Activated CD8-positive, alpha-beta T cell treated with anti-CD3 and anti-CD28 coated beads for 36 hours (primary cell): ENCODE measurements around the gene GSTM2. TPM values are rescaled to one million over a fixed set of nuclear protein-coding genes. Genes with fewer than 3 reads are reported as not detected.
A peak's percentile ranks its signal among the peaks of the same experiment; 100 is the strongest.

ENCODE experiments used
- ATAC-seq: fragments of 200-7000 bp; cut with Tn5 transposase; one replicate; pipeline ENCODE4 v1.10.0; 2021; ENCODE audit warnings: mild to moderate bottlenecking, moderate library complexity
- CTCF ChIA-PET: fragments of 350-600 bp; sonication (Branson Sonifier 250); formaldehyde crosslinking; loops from one replicate; lab custom pipeline; 2021; ENCODE audit warnings: antibody characterized with exemption; lab: Charles Lee
- POLR2A ChIA-PET: fragments of 350-600 bp; sonication (Branson Sonifier 250); formaldehyde crosslinking; loops from one replicate; lab custom pipeline; 2021; ENCODE audit warnings: antibody characterized with exemption; lab: Charles Lee
- DNase-seq: peaks from one replicate; pipeline ENCODE4 v3.0.0-alpha.2; 2020
- H3K27ac Mint-ChIP-seq: one replicate; pipeline ENCODE4 v1.8.0; 2021; ENCODE audit warnings: mild to moderate bottlenecking, mixed read lengths
- H3K27me3 Mint-ChIP-seq: one replicate; pipeline ENCODE4 v1.8.0; 2021; ENCODE audit warnings: mixed read lengths
- H3K36me3 Mint-ChIP-seq: one replicate; pipeline ENCODE4 v1.8.0; 2021; ENCODE audit warnings: low read depth, mixed read lengths
- H3K4me1 Mint-ChIP-seq: one replicate; pipeline ENCODE4 v1.8.0; 2021; ENCODE audit warnings: low read depth, mixed read lengths
- H3K4me3 Mint-ChIP-seq: one replicate; pipeline ENCODE4 v1.8.0; 2021; ENCODE audit warnings: mild to moderate bottlenecking, moderate library complexity, mixed read lengths
- H3K9me3 Mint-ChIP-seq: one replicate; pipeline ENCODE4 v1.8.0; 2021; ENCODE audit warnings: mixed read lengths
- intact Hi-C: fragments of 100-400 bp; cut with micrococcal nuclease; formaldehyde crosslinking; loops from one replicate; pipeline ENCODE4 v1.10.0; 2022
- total RNA-seq, 2 experiments: library from RNA; stranded (reverse); gene quantifications; one replicate each; pipeline ENCODE4 v1.2.3, GENCODE V29; 2021
- TF ChIP-seq, protein P1 (sequence below): fragments of 200-600 bp; IDR thresholded peaks from one replicate; pipeline ENCODE4 v1.8.0; 2022; ENCODE audit warnings: antibody characterized with exemption, mild to moderate bottlenecking

Gene GSTM2
- total RNA-seq, 2 experiments from 2014 or later: 13.6 to 16.2 TPM

DNA sequence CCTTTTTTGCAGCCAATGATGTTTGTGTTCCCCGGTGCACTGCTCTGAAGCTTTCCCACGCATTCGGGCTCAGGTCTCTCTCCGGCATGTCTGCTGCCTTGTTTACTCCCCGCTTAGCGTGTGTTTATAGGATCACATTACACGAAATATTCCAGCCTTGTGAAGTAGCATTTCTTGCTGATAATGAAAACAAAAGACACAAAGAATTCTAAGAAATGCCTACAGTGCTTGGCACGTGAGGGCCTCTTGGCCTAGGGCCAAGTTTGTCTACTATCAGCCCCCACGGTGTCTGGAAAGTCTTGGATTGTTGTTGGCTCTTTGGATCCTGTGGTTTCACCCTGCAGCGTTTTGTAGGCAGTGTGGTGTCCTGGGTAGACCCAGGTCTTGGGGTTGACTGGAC is 23.2 kb upstream of the GSTM2 start:
- TF ChIP-seq, protein P1, sequence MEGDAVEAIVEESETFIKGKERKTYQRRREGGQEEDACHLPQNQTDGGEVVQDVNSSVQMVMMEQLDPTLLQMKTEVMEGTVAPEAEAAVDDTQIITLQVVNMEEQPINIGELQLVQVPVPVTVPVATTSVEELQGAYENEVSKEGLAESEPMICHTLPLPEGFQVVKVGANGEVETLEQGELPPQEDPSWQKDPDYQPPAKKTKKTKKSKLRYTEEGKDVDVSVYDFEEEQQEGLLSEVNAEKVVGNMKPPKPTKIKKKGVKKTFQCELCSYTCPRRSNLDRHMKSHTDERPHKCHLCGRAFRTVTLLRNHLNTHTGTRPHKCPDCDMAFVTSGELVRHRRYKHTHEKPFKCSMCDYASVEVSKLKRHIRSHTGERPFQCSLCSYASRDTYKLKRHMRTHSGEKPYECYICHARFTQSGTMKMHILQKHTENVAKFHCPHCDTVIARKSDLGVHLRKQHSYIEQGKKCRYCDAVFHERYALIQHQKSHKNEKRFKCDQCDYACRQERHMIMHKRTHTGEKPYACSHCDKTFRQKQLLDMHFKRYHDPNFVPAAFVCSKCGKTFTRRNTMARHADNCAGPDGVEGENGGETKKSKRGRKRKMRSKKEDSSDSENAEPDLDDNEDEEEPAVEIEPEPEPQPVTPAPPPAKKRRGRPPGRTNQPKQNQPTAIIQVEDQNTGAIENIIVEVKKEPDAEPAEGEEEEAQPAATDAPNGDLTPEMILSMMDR: no peak
- DNase-seq (no peak), ATAC-seq (no peak)
- intact Hi-C loops: loop anchor here (5.0 kb wide), 2 partner anchors 97 to 338 kb away; partner anchors contain the start of genes AHCYL1 and GNAI3
- CTCF ChIA-PET: interaction anchor here (0.9 to 18.5 kb wide), 6 partner anchors 11 to 135 kb away, joined by 3 to 294 read pairs (median 8); partner anchors contain the start of genes GPR61 and GSTM4
- H3K27me3 Mint-ChIP-seq: peaks cover 1% of the 10 kb centered on the region
- no peak overlapping the region for H3K27ac Mint-ChIP-seq
- H3K36me3 Mint-ChIP-seq: no peaks in the 10 kb centered on the region
- no peaks in the 10 kb centered on the region for H3K9me3 Mint-ChIP-seq
- no peak overlapping the region for H3K4me3 Mint-ChIP-seq
- H3K4me1 Mint-ChIP-seq: peaks cover 7% of the 10 kb centered on the region
- POLR2A ChIA-PET: no interaction called here

GRCh38 chr1:109649491-109649914 is 18.4 kb upstream of the GSTM2 start:
- ATAC-seq: no peak
- TF ChIP-seq, protein P1: peak; percentile 32
- H3K36me3 Mint-ChIP-seq: no peaks in the 10 kb centered on the region
- DNase-seq: no peak
- H3K4me3 Mint-ChIP-seq: no peak overlapping the region
- intact Hi-C loops: no loop called here
- ChIA-PET POLR2A (interaction anchor here (1.7 to 3.5 kb wide), 2 partner anchors 30 to 335 kb away, joined by 5 to 9 read pairs; partner anchors contain the start of genes AHCYL1, AMPD2 and GNAT2), CTCF (interaction anchor here (0.7 to 8.3 kb wide), 15 partner anchors 11 to 396 kb away, joined by 3 to 155 read pairs (median 5); partner anchors contain the start of genes AHCYL1, GNAI3 and GSTM1)
- no peak overlapping the region for H3K27ac Mint-ChIP-seq
- no peaks in the 10 kb centered on the region for H3K9me3 Mint-ChIP-seq
- no peaks in the 10 kb centered on the region for H3K4me1 Mint-ChIP-seq
- peaks cover 3% of the 10 kb centered on the region for H3K27me3 Mint-ChIP-seq

GRCh38 chr1:109650609-109651008 is 17.2 kb upstream of the GSTM2 start:
- peaks cover 3% of the 10 kb centered on the region for H3K27me3 Mint-ChIP-seq
- no peak overlapping the region for H3K4me3 Mint-ChIP-seq
- ChIA-PET CTCF (interaction anchor here (0.9 to 8.3 kb wide), 18 partner anchors 7 to 397 kb away, joined by 3 to 155 read pairs (median 6); partner anchors contain the start of genes AHCYL1, GNAI3 and GSTM1), POLR2A (interaction anchor here (1.6 to 3.5 kb wide), 2 partner anchors 12 to 334 kb away, joined by 4 to 9 read pairs; partner anchors contain the start of gene AHCYL1)
- no peaks in the 10 kb centered on the region for H3K36me3 Mint-ChIP-seq
- no peak for DNase-seq
- peaks cover 4% of the 10 kb centered on the region for H3K4me1 Mint-ChIP-seq
- TF ChIP-seq, protein P1: no peak
- H3K27ac Mint-ChIP-seq: no peak overlapping the region
- H3K9me3 Mint-ChIP-seq: no peaks in the 10 kb centered on the region
- intact Hi-C loops: no loop called here
- no peak for ATAC-seq

- ChIA-PET CTCF (interaction anchor here (0.9 to 8.3 kb wide), 8 partner anchors 9 to 332 kb away, joined by 3 to 155 read pairs (median 12); partner anchors contain the start of genes AHCYL1 and GSTM1), POLR2A (interaction anchor here (0.7 to 3.5 kb wide), 4 partner anchors 15 to 398 kb away, joined by 3 to 9 read pairs (median 3); partner anchors contain the start of genes AHCYL1 and GSTM2)
- DNase-seq (no peak), ATAC-seq (no peak)
- no peak overlapping the region for H3K27ac Mint-ChIP-seq
- peaks cover 3% of the 10 kb centered on the region for H3K27me3 Mint-ChIP-seq
- peaks cover 6% of the 10 kb centered on the region for H3K4me1 Mint-ChIP-seq
- no peak overlapping the region for H3K4me3 Mint-ChIP-seq
- intact Hi-C loops: no loop called here
- H3K36me3 Mint-ChIP-seq: no peaks in the 10 kb centered on the region
- TF ChIP-seq, protein P1: no peak
- H3K9me3 Mint-ChIP-seq: no peaks in the 10 kb centered on the region
These were observed 15.5 kb upstream of the GSTM2 start for GRCh38 chr1:109652402-109652801.

DNA sequence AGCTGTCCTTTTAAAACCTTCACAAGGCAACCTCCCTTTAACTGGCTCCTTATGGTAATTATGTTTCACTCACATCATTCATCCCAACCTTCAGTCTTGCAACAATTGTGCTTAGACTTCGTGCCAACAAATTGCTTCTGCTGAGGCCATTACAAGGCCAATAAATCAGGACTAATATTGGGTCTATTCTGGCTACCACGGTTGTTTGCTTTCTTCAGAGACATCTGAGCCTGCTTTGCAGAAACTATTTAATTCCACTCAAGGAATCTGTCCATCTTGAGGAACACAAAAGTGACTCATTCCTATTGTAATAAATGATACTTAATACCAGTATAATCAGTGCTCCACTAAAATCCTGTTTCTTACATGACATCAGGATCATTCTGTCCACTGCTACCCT is 14.6 kb upstream of the GSTM2 start:
- ChIA-PET POLR2A (interaction anchor here (1.1 to 3.5 kb wide), 3 partner anchors 14 to 332 kb away, joined by 3 to 9 read pairs (median 3); partner anchors contain the start of genes AHCYL1 and GSTM2), CTCF (interaction anchor here (1.4 to 8.3 kb wide), 4 partner anchors 10 to 122 kb away, joined by 5 to 155 read pairs (median 30); no protein-coding TSS in a partner anchor)
- DNase-seq (no peak), ATAC-seq (no peak)
- no peaks in the 10 kb centered on the region for H3K36me3 Mint-ChIP-seq
- TF ChIP-seq, protein P1: no peak
- intact Hi-C loops: no loop called here
- peaks cover 6% of the 10 kb centered on the region for H3K4me1 Mint-ChIP-seq
- peaks cover 2% of the 10 kb centered on the region for H3K27me3 Mint-ChIP-seq
- no peak overlapping the region for H3K4me3 Mint-ChIP-seq
- no peaks in the 10 kb centered on the region for H3K9me3 Mint-ChIP-seq
- no peak overlapping the region for H3K27ac Mint-ChIP-seq
